Measurements from ENCODE around the gene E2F1. TPM values are rescaled to one million over a fixed set of nuclear protein-coding genes. Genes with fewer than 3 reads are reported as not detected.

E2F1 gene
- 7.9 and 10.8 TPM in 2 replicates for total RNA-seq (2014; rRNA removed; shearing (Covaris generic))
- polyA plus RNA-seq (2014; cell fraction: nucleus; rRNA removed): 117 and 119 TPM in 2 replicates

- DNase-seq (ENCODE audit: extremely low read depth, low read depth): peak; percentile 92
Measured at GRCh38 chr20:33686100-33686983, at the start of gene E2F1. TSS of gene E2F1 (minus strand) at chr20:33686385. CDS start at chr20:33686264, 121 bp downstream.

- peak; percentile 68 for DNase-seq (ENCODE audit: extremely low read depth, low read depth)
Measured at GRCh38 chr20:33733654-33734576, 47.7 kb upstream of the E2F1 start.

- DNase-seq (ENCODE audit: extremely low read depth, low read depth): no peak
Measured at GRCh38 chr20:33732166-33732970, 46.2 kb upstream of the E2F1 start.

GRCh38 chr20:33731693-33732165 is 45.5 kb upstream of the E2F1 start, which contains the start of gene ZNF341:
TSS of gene ZNF341 (plus strand) at chr20:33731996. CDS start at chr20:33732022, 26 bp downstream.
- DNase-seq (ENCODE audit: extremely low read depth, low read depth): peak; percentile 86

GRCh38 chr20:33730946-33731692 is 44.9 kb upstream of the E2F1 start:
- no peak for DNase-seq (ENCODE audit: extremely low read depth, low read depth)

- DNase-seq (ENCODE audit: extremely low read depth, low read depth): no peak
Measured at GRCh38 chr20:33729101-33729500, 42.9 kb upstream of the E2F1 start.

- no peak for DNase-seq (ENCODE audit: extremely low read depth, low read depth)
Measured at GRCh38 chr20:33728463-33728862, 42.3 kb upstream of the E2F1 start.

- no peak for DNase-seq (ENCODE audit: extremely low read depth, low read depth)
Measured at GRCh38 chr20:33727806-33728205, 41.6 kb upstream of the E2F1 start.

GRCh38 chr20:33727115-33727479 is 40.9 kb upstream of the E2F1 start:
- DNase-seq (ENCODE audit: extremely low read depth, low read depth): no peak

GRCh38 chr20:33725607-33726264 is 39.6 kb upstream of the E2F1 start:
- DNase-seq (ENCODE audit: extremely low read depth, low read depth): no peak

GRCh38 chr20:33724439-33725094 is 38.4 kb upstream of the E2F1 start:
- peak; percentile 35 for DNase-seq (ENCODE audit: extremely low read depth, low read depth)

- DNase-seq (ENCODE audit: extremely low read depth, low read depth): no peak
Measured at GRCh38 chr20:33721391-33722140, 35.4 kb upstream of the E2F1 start.

- peak; percentile 97 for DNase-seq (ENCODE audit: extremely low read depth, low read depth)
Measured at GRCh38 chr20:33719989-33720709, 34.0 kb upstream of the E2F1 start, which contains the start of gene PXMP4. TSS of gene PXMP4 (minus strand) at chr20:33720310. CDS start at chr20:33720207, 103 bp downstream.

GRCh38 chr20:33719277-33719988 is 33.2 kb upstream of the E2F1 start:
- no peak for DNase-seq (ENCODE audit: extremely low read depth, low read depth)

GRCh38 chr20:33716498-33716897 is 30.3 kb upstream of the E2F1 start:
- DNase-seq (ENCODE audit: extremely low read depth, low read depth): no peak

- DNase-seq (ENCODE audit: extremely low read depth, low read depth): no peak
Measured at GRCh38 chr20:33713865-33714367, 27.7 kb upstream of the E2F1 start.

Measured in NCI-H460 (cell line).